HepG2 (cell line): ENCODE measurements around the gene NCF2. TPM values are rescaled to one million over a fixed set of nuclear protein-coding genes. Genes with fewer than 3 reads are reported as not detected.
A peak's percentile ranks its signal among the peaks of the same experiment; 100 is the strongest.

Experiments used
- DBP ChIP-seq: sonication (generic); formaldehyde crosslinking; IDR thresholded peaks from 2 replicates; pipeline ENCODE4 v1.4.0; 2020; ENCODE audit warnings: missing genetic modification reagents; ENCODE audit errors: not compliant biosample characterization
- E2F1 ChIP-seq: sonication (generic); formaldehyde crosslinking; IDR thresholded peaks from 2 replicates; pipeline ENCODE4 v1.5.0; 2020; ENCODE audit warnings: missing genetic modification reagents
- ESRRA ChIP-seq: sonication (generic); formaldehyde crosslinking; IDR thresholded peaks from 2 replicates; pipeline ENCODE4 v1.5.1; 2020; ENCODE audit warnings: mild to moderate bottlenecking, low read depth, missing genetic modification reagents
- ETV5 ChIP-seq: IDR thresholded peaks from 2 replicates; pipeline ENCODE4 v1.6.1; 2018; ENCODE audit warnings: missing biosample characterization, missing genetic modification reagents, inconsistent platforms, borderline replicate concordance
- HDAC1 ChIP-seq: sonication (generic); formaldehyde crosslinking; IDR thresholded peaks from 2 replicates; pipeline ENCODE4 v1.5.1; 2020; ENCODE audit warnings: mild to moderate bottlenecking, missing genetic modification reagents
- HNRNPLL ChIP-seq: fragments of 200-400 bp; formaldehyde crosslinking; IDR thresholded peaks from 2 replicates; pipeline ENCODE4 v1.6.1; 2017; ENCODE audit warnings: mild to moderate bottlenecking, low read depth, low read length; ENCODE audit not compliant: poor library complexity, severe bottlenecking
- HOXA5 ChIP-seq: sonication (generic); formaldehyde crosslinking; IDR thresholded peaks from 2 replicates; pipeline ENCODE4 v1.4.0; 2020; ENCODE audit warnings: missing genetic modification reagents
- RXRB ChIP-seq: IDR thresholded peaks from 2 replicates; pipeline ENCODE4 v1.6.1; 2016; ENCODE audit warnings: borderline replicate concordance, missing genetic modification reagents, missing compliant biosample characterization
- SMARCE1 ChIP-seq: fragments of 450-650 bp; IDR thresholded peaks from 2 replicates; pipeline ENCODE4 v1.6.1; 2017; ENCODE audit warnings: borderline replicate concordance
- THAP9 ChIP-seq: sonication (generic); formaldehyde crosslinking; IDR thresholded peaks from 2 replicates; pipeline ENCODE4; 2020; ENCODE audit warnings: missing genetic modification reagents, mild to moderate bottlenecking, borderline replicate concordance
- ZMAT5 ChIP-seq: sonication (generic); formaldehyde crosslinking; IDR thresholded peaks from 2 replicates; pipeline ENCODE4 v1.5.0; 2020; ENCODE audit warnings: mild to moderate bottlenecking, low read depth, missing genetic modification reagents, borderline replicate concordance
- ZNF318 ChIP-seq: sonication (generic); formaldehyde crosslinking; IDR thresholded peaks from 2 replicates; pipeline ENCODE4 v1.4.0; 2020; ENCODE audit warnings: mild to moderate bottlenecking, missing genetic modification reagents
- ZNF672 ChIP-seq: sonication (generic); formaldehyde crosslinking; IDR thresholded peaks from 2 replicates; pipeline ENCODE4 v1.8.1; 2022; ENCODE audit warnings: missing genetic modification reagents
- ZNF709 ChIP-seq: sonication (generic); formaldehyde crosslinking; IDR thresholded peaks from 2 replicates; pipeline ENCODE4 v1.5.0; 2020; ENCODE audit warnings: mild to moderate bottlenecking, missing genetic modification reagents
- polyA plus RNA-seq, 8 experiments: library from polyadenylated mRNA; depleted of rRNA in 3 of 8; stranded (reverse) in 7 of 8; unstranded in 1 of 8; fragments of >200 nt; fragmentation: Illumina TruSeq in 4 of 8; extraction: Trizol in 4 of 8; gene quantifications; 2 replicates each; pipeline versions ENCODE4 v1.2.1 to v1.2.3, GENCODE V29; 2011 to 2016; ENCODE audit warnings: low read depth in 4 of 8, missing spikeins in 1 of 8, mixed read lengths in 1 of 8; ENCODE audit not compliant: insufficient read depth in 1 of 8
- total RNA-seq, 5 experiments: library from RNA; depleted of rRNA; stranded (reverse); fragments of >200 nt; fragmentation: Illumina TruSeq; extraction: Trizol; gene quantifications; 2 replicates each; pipeline ENCODE4 v1.2.3, GENCODE V29; 2016; ENCODE audit warnings: low read depth in 1 of 5

NCF2 gene
- total and polyA plus RNA-seq, 2 of the 13 experiments (the other 11 are each of a cell fraction or from before 2014, with no cell fraction given), result 0.18 to 0.46 TPM

- TF ChIP-seq ZNF318 (CRISPR knock-in tag) (peak; percentile 29; the same call in 1 of the 2 replicates), ZNF672 (CRISPR knock-in tag) (0 out of 2 replicates have a peak, but pooled peaks have one; percentile 37), SMARCE1 (no peak), HNRNPLL (peak; percentile 67), HDAC1 (CRISPR knock-in tag) (peak; percentile 63), HOXA5 (peak; percentile 79), ETV5 (CRISPR knock-in tag) (peak; percentile 49; the same call in 1 of the 2 replicates), E2F1 (CRISPR knock-in tag) (peak; percentile 75), ZMAT5 (CRISPR knock-in tag) (no peak), THAP9 (CRISPR knock-in tag) (peak; percentile 11; the same call in 1 of the 2 replicates), DBP (no peak), ESRRA (CRISPR knock-in tag) (peak; percentile 60; the same call in 1 of the 2 replicates), ZNF709 (CRISPR knock-in tag) (peak; percentile 60), RXRB (CRISPR knock-in tag) (peak; percentile 28; the same call in 1 of the 2 replicates)
These were observed 45.5 kb upstream of the NCF2 start, which contains the start of gene ARPC5 (continued) for GRCh38 chr1:183635606-183636333.
